ENCODE results near the gene PC.

DNA sequence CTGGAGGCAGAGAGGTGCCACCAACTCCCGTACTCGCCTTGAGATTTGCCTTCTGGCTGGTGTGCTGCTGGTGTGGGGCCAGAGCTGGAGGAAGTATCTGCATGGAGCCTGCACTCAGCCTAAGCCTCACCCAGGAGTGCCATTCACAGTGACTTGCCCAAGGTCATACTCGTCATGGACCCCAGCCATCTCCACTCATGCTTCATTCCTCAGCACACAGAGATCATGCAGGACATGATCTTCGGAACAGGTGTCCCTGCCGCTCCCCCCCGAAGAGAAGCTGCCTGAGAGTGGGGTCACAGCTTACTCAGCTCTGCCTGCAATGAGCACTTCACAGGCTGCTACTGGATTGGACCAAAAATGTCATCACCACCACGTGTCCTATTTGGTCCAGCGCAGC, 49.0 kb downstream of the PC start:
- TF ChIP-seq POLR2AphosphoS5 (IDR thresholded peaks at IDR 0.05; ENCODE audit: low read depth) = no peak
- TF ChIP-seq, protein P1, sequence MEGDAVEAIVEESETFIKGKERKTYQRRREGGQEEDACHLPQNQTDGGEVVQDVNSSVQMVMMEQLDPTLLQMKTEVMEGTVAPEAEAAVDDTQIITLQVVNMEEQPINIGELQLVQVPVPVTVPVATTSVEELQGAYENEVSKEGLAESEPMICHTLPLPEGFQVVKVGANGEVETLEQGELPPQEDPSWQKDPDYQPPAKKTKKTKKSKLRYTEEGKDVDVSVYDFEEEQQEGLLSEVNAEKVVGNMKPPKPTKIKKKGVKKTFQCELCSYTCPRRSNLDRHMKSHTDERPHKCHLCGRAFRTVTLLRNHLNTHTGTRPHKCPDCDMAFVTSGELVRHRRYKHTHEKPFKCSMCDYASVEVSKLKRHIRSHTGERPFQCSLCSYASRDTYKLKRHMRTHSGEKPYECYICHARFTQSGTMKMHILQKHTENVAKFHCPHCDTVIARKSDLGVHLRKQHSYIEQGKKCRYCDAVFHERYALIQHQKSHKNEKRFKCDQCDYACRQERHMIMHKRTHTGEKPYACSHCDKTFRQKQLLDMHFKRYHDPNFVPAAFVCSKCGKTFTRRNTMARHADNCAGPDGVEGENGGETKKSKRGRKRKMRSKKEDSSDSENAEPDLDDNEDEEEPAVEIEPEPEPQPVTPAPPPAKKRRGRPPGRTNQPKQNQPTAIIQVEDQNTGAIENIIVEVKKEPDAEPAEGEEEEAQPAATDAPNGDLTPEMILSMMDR (conservative IDR thresholded peaks at IDR 0.05; ENCODE audit: low read depth in 2 of 2) = no peak
- TF ChIP-seq STAT1 (IDR thresholded peaks at IDR 0.05; ENCODE audit: unreplicated experiment) = no peak
